Lower lobe of right lung (tissue), 2 donors: Measurements from ENCODE around the gene TMEM186. TPM values are rescaled to one million over a fixed set of nuclear protein-coding genes. Genes with fewer than 3 reads are reported as not detected.

Experiments used
- ATAC-seq, 2 donors: fragments of 200-7000 bp; cut with Tn5 transposase; one replicate each; pipeline ENCODE4 v1.9.1; 2020 to 2022; ENCODE audit warnings: mild to moderate bottlenecking in 2 of 2, moderate library complexity in 2 of 2
- DNase-seq: peaks from one replicate; pipeline ENCODE4 v3.0.0-alpha.2; 2020
- H3K27ac ChIP-seq: fragments of 200-600 bp; one replicate; pipeline ENCODE4 v1.8.0; 2022
- H3K27me3 ChIP-seq: fragments of 200-600 bp; one replicate; pipeline ENCODE4 v1.8.0; 2022; ENCODE audit warnings: low read depth
- H3K36me3 ChIP-seq: fragments of 200-600 bp; one replicate; pipeline ENCODE4 v1.8.0; 2022; ENCODE audit warnings: mild to moderate bottlenecking
- H3K4me1 ChIP-seq: fragments of 200-600 bp; one replicate; pipeline ENCODE4 v1.8.0; 2022
- H3K4me3 ChIP-seq: fragments of 200-600 bp; one replicate; pipeline ENCODE4 v1.8.0; 2022; ENCODE audit warnings: mild to moderate bottlenecking
- H3K9me3 ChIP-seq: fragments of 200-600 bp; one replicate; pipeline ENCODE4 v1.8.0; 2022
- intact Hi-C: fragments of 100-400 bp; cut with DNase I; formaldehyde crosslinking; loops from one replicate; pipeline ENCODE4 v1.11.0; 2022
- total RNA-seq: library from RNA; stranded (reverse); fragmentation: NEBNext Ultra II Directional; extraction: Animal tissue kit (Norgen Biotek cat#: 25700); gene quantifications from one replicate; pipeline ENCODE4 v1.2.1, GENCODE V29; 2021
- TF ChIP-seq, protein P1 (sequence below): fragments of 200-600 bp; IDR thresholded peaks from one replicate; pipeline ENCODE4 v1.8.0; 2022; ENCODE audit warnings: antibody characterized with exemption, mild to moderate bottlenecking
- donor health status: DM: no; HTN: yes; CAD: no; lungs with severe emphysema.

TMEM186 gene
- total RNA-seq, 1 donor from 2014 or later, result 8.6 TPM

DNA sequence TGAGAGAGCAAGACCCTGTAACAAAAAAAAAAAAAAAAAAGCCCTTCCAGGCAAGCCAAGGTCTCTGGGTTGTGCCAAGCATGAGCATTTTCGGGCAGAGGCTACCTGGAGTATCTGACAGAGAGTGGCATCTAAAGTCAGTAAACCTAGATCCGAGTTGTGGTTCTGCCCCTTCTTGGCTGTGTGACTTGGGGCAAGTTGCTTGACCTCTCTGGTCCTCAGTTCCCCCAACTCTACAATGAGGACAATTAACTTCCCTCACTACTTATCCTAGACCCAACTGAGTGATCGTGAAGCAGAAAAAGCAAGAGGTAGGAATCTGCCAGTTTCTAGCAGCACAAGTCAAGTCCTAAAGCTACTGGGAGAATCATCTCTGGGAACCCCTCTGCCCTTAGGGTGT is 34.4 kb downstream of the TMEM186 start:
- no peaks in the 10 kb centered on the region for H3K4me1 ChIP-seq
- DNase-seq (no peak), ATAC-seq (no peak)
- no peaks in the 10 kb centered on the region for H3K9me3 ChIP-seq
- H3K4me3 ChIP-seq, result no peak overlapping the region
- intact Hi-C loops, result no loop called here
- TF ChIP-seq, protein P1, sequence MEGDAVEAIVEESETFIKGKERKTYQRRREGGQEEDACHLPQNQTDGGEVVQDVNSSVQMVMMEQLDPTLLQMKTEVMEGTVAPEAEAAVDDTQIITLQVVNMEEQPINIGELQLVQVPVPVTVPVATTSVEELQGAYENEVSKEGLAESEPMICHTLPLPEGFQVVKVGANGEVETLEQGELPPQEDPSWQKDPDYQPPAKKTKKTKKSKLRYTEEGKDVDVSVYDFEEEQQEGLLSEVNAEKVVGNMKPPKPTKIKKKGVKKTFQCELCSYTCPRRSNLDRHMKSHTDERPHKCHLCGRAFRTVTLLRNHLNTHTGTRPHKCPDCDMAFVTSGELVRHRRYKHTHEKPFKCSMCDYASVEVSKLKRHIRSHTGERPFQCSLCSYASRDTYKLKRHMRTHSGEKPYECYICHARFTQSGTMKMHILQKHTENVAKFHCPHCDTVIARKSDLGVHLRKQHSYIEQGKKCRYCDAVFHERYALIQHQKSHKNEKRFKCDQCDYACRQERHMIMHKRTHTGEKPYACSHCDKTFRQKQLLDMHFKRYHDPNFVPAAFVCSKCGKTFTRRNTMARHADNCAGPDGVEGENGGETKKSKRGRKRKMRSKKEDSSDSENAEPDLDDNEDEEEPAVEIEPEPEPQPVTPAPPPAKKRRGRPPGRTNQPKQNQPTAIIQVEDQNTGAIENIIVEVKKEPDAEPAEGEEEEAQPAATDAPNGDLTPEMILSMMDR, result no peak
- H3K27ac ChIP-seq, result no peak overlapping the region
- peaks cover 14% of the 10 kb centered on the region for H3K36me3 ChIP-seq
- H3K27me3 ChIP-seq, result no peaks in the 10 kb centered on the region

- H3K27me3 ChIP-seq, result no peaks in the 10 kb centered on the region
- no peaks in the 10 kb centered on the region for H3K9me3 ChIP-seq
- peaks cover 10% of the 10 kb centered on the region for H3K36me3 ChIP-seq
- H3K4me3 ChIP-seq, result no peak overlapping the region
- TF ChIP-seq, protein P1, result no peak
- H3K4me1 ChIP-seq, result no peaks in the 10 kb centered on the region
- H3K27ac ChIP-seq, result no peak overlapping the region
- intact Hi-C loops, result no loop called here
- no peak for ATAC-seq
- DNase-seq, result no peak
Measured at GRCh38 chr16:8762254-8762653, 35.2 kb downstream of the TMEM186 start.

- no peak overlapping the region for H3K4me3 ChIP-seq
- no peaks in the 10 kb centered on the region for H3K27me3 ChIP-seq
- TF ChIP-seq, protein P1, result no peak
- H3K27ac ChIP-seq, result no peak overlapping the region
- intact Hi-C loops, result no loop called here
- ATAC-seq, result no peak
- H3K36me3 ChIP-seq, result peaks cover 9% of the 10 kb centered on the region
- DNase-seq, result no peak
- H3K4me1 ChIP-seq, result no peaks in the 10 kb centered on the region
- no peaks in the 10 kb centered on the region for H3K9me3 ChIP-seq
Measured at GRCh38 chr16:8761078-8761477, 36.4 kb downstream of the TMEM186 start.

DNA sequence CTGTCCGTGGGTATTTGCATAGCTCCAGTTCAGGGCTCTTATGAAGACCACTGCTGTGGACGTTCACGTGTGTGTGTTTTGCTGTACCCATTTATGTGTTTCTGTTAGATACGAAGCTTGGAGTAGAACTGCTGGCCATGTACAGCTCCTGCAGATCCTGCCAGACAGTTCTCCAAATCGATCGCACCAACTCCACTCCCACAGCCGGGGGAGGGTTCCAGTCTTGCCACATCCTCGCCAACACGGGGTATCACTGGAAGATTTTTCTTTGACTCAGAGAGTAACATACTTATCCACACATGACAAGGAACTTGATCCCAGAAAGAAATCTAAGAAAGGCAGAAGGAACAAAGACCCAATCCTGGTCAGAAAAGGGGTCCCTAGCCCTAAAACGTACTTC is 37.4 kb downstream of the TMEM186 start:
- Histone ChIP-seq H3K9me3 (no peaks in the 10 kb centered on the region), H3K36me3 (peaks cover 4% of the 10 kb centered on the region), H3K4me1 (no peaks in the 10 kb centered on the region), H3K4me3 (no peak overlapping the region), H3K27ac (no peak overlapping the region), H3K27me3 (no peaks in the 10 kb centered on the region)
- DNase-seq, result no peak
- no peak for ATAC-seq
- intact Hi-C loops, result no loop called here
- TF ChIP-seq, protein P1, result no peak

DNA sequence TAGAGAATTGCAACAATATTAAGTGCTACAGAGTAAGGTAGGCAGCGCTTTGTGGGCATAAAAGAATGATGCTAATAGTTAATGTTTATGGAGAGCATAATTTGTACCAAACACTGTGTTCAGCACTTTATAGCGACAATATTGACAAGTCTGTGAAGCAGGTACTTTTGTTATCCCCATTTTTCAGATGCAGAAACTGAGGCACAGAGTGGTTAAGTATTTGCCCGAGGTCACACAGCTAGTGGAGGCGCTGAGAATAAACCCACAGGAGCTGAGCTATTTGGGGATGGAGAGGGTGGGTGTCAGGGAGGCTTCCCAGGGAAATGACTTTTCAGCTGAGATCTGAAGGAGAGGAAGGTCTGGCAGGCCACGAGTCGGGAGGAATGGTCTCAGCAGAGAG is 39.4 kb downstream of the TMEM186 start:
- Histone ChIP-seq H3K4me1 (no peaks in the 10 kb centered on the region), H3K9me3 (no peaks in the 10 kb centered on the region), H3K36me3 (no peaks in the 10 kb centered on the region), H3K4me3 (no peak overlapping the region), H3K27me3 (no peaks in the 10 kb centered on the region), H3K27ac (no peak overlapping the region)
- intact Hi-C loops, result no loop called here
- DNase-seq (no peak), ATAC-seq (no peak)
- TF ChIP-seq, protein P1, result no peak

- no peak for ATAC-seq
- Histone ChIP-seq H3K4me1 (no peaks in the 10 kb centered on the region), H3K27me3 (no peaks in the 10 kb centered on the region), H3K27ac (no peak overlapping the region), H3K9me3 (no peaks in the 10 kb centered on the region), H3K4me3 (no peak overlapping the region), H3K36me3 (no peaks in the 10 kb centered on the region)
- intact Hi-C loops, result no loop called here
- no peak for DNase-seq
- TF ChIP-seq, protein P1, result no peak
Measured at GRCh38 chr16:8756755-8757154, 40.7 kb downstream of the TMEM186 start.
